ENCODE data around the gene LIG1. TPM values are rescaled to one million over a fixed set of nuclear protein-coding genes. Genes with fewer than 3 reads are reported as not detected.

LIG1 gene
- total RNA-seq, 4 donors from 2014 or later = 2.7 to 12.6 (median 7.1) TPM

DNA sequence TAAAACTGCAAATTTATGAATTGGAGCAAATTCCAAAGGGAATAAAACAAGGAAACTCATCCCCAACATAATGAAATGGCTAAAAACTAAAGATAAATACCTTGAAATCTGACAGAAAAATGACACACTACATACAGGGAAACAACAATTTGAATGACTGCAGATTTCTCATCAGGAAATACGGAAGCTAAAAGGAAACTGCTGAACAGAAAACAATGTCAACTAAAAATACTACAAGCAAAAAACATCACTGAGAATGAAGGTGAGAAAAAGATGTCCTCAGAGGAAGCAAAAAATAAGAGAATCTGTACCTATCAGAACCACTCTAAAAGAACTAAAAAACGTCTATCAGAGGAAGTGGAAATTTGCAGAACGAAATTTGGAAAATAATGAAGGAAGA, 39.9 kb upstream of the LIG1 start:
- TF ChIP-seq, protein P1, sequence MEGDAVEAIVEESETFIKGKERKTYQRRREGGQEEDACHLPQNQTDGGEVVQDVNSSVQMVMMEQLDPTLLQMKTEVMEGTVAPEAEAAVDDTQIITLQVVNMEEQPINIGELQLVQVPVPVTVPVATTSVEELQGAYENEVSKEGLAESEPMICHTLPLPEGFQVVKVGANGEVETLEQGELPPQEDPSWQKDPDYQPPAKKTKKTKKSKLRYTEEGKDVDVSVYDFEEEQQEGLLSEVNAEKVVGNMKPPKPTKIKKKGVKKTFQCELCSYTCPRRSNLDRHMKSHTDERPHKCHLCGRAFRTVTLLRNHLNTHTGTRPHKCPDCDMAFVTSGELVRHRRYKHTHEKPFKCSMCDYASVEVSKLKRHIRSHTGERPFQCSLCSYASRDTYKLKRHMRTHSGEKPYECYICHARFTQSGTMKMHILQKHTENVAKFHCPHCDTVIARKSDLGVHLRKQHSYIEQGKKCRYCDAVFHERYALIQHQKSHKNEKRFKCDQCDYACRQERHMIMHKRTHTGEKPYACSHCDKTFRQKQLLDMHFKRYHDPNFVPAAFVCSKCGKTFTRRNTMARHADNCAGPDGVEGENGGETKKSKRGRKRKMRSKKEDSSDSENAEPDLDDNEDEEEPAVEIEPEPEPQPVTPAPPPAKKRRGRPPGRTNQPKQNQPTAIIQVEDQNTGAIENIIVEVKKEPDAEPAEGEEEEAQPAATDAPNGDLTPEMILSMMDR (IDR thresholded peaks at IDR 0.05) = no peak
- TF ChIP-seq POLR2A (IDR thresholded peaks at IDR 0.05) (no peak), EP300 (IDR thresholded peaks at IDR 0.05) (no peak), POLR2AphosphoS5 (IDR thresholded peaks at IDR 0.05) (no peak)
- no peaks in the 10 kb centered on the region for H3K27me3 ChIP-seq
- H3K4me3 ChIP-seq = no peak overlapping the region
- H3K4me1 ChIP-seq = peaks cover 0 to 4% (median 0%) of the 10 kb centered on the region in 3 donors
- no peak for ATAC-seq
- H3K27ac ChIP-seq = no peak overlapping the region
- H3K36me3 ChIP-seq = peaks cover 0 to 37% of the 10 kb centered on the region in 2 donors
- no peaks in the 10 kb centered on the region for H3K9me3 ChIP-seq
- 71 to 76% methylated on average over 2 to 3 of the region's 3 CpGs for WGBS, 2 donors (ENCODE audit: low coverage in 1 of 2)

DNA sequence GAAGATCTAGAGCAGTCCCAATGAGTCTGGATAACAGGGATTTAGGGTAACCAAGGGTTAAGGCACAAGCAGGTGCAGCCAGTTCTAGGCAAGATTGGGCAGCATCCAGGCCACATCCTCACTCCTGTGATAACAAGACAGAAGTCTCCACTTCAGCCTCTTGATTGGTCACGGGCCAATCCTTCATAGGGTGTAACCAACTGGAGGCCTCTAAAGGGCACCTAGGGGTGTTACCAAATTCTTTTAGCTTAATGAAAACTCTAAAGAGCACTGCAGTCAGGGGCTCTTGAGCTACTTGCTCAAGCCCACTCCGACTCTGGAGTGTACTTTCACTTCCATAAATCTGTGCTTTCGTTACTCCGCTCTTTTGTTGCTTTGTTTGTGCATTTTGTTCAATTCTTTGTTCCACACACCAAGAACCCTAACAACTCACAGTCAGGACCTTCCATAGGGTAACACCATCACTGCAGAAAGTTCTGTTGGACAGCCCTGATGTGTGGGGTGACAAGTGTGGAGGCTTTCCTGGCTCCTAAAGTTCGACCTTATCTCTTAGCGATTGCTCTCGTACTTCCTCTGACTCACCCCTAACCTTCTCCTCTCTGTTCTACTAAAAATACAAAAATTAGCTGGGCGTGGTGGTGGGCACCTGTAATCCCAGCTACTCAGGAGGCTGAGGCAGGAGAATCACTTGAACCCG, 36.4 kb upstream of the LIG1 start:
- ATAC-seq = no peak
- Histone ChIP-seq H3K27ac (no peak overlapping the region), H3K27me3 (no peaks in the 10 kb centered on the region), H3K4me3 (no peak overlapping the region), H3K9me3 (no peaks in the 10 kb centered on the region), H3K36me3 (peaks cover 0 to 5% of the 10 kb centered on the region in 2 donors), H3K4me1 (peaks cover 0 to 19% (median 8%) of the 10 kb centered on the region in 3 donors)
- WGBS, 2 donors (ENCODE audit: low coverage in 1 of 2) = 79 to 90% methylated on average over 5 to 6 of the region's 9 CpGs
- no peak for TF ChIP-seq POLR2AphosphoS5 (IDR thresholded peaks at IDR 0.05)
- TF ChIP-seq EP300 (IDR thresholded peaks at IDR 0.05) = no peak
- TF ChIP-seq, protein P1 (IDR thresholded peaks at IDR 0.05) = no peak
- no peak for TF ChIP-seq POLR2A (IDR thresholded peaks at IDR 0.05)

GRCh38 chr19:48203794-48204628, 33.9 kb upstream of the LIG1 start:
- 0% methylated on average over 6 to 10 of the region's 34 CpGs for WGBS, 2 donors (ENCODE audit: low coverage in 1 of 2)
- ATAC-seq = peak; percentile 99

DNA sequence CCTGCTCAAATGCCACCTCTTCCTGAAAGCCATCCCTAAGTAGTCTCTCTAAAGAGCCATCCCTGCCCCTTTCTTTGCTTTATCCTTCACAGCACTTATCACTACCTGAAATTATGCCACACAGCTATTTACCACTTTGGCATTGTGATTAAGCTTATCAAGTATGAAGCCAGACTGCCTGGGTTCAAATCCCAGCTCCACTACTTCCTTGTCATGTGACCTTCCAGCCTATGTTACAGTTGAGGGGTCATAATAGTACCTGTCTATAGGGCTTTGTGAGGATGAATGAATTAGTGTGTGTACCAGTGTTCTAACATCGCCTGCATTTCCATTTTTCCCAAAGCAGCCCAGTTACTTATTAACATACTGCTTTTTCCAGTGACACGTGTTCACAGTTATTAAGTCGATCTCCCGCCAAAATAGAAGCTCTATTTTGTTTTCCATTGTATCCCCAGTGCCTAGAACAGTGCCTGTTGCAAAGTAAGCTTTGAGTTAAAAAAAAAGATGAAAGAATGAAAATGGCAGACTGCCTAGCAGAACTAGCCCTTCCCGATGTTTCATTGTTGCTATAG, 33.2 kb upstream of the LIG1 start:
- H3K9me3 ChIP-seq = no peaks in the 10 kb centered on the region
- TF ChIP-seq POLR2A (IDR thresholded peaks at IDR 0.05) (no peak), POLR2AphosphoS5 (IDR thresholded peaks at IDR 0.05) (no peak)
- 7% methylated on average over 5 of the region's 5 CpGs for WGBS, 2 donors (ENCODE audit: low coverage in 1 of 2)
- no peak for ATAC-seq
- peaks cover 0 to 19% (median 8%) of the 10 kb centered on the region in 3 donors for H3K4me1 ChIP-seq
- H3K4me3 ChIP-seq = peak overlapping the region; percentile 59 to 73
- peak overlapping the region; percentile 10 to 85 (median 79) for H3K27ac ChIP-seq
- no peaks in the 10 kb centered on the region for H3K27me3 ChIP-seq
- no peaks in the 10 kb centered on the region for H3K36me3 ChIP-seq

More at GRCh38 chr19:48203794-48204628, 33.9 kb upstream of the LIG1 start:
- Histone ChIP-seq H3K4me3 (peak overlapping the region; percentile 59 to 73), H3K4me1 (peaks cover 0 to 19% (median 8%) of the 10 kb centered on the region in 3 donors), H3K27ac (peak overlapping the region; percentile 10 to 85 (median 79)), H3K36me3 (no peaks in the 10 kb centered on the region), H3K27me3 (no peaks in the 10 kb centered on the region), H3K9me3 (no peaks in the 10 kb centered on the region)
- TF ChIP-seq, protein P1 (IDR thresholded peaks at IDR 0.05) = peak in 1 of 4 experiments; percentile 30
- peak in 1 of 2 donors; percentile 13 for TF ChIP-seq POLR2A (IDR thresholded peaks at IDR 0.05)
- no peak for TF ChIP-seq POLR2AphosphoS5 (IDR thresholded peaks at IDR 0.05)
